Endothelial cell (in vitro differentiated cells): ENCODE results near the gene ADAMTS2. TPM values are rescaled to one million over a fixed set of nuclear protein-coding genes. Genes with fewer than 3 reads are reported as not detected.

Experiments used
- DNase-seq: peaks from one replicate; pipeline ENCODE4 v3.0.0; 2021; ENCODE audit warnings: low spot score
- H3K27ac Mint-ChIP-seq: one replicate; pipeline ENCODE4 v1.8.0; 2021; ENCODE audit warnings: mixed read lengths, inconsistent platforms; ENCODE audit not compliant: unreplicated experiment
- H3K27me3 Mint-ChIP-seq: one replicate; pipeline ENCODE4 v1.8.0; 2021; ENCODE audit warnings: mild to moderate bottlenecking, moderate library complexity, mixed read lengths, inconsistent platforms; ENCODE audit not compliant: unreplicated experiment
- H3K36me3 Mint-ChIP-seq: one replicate; pipeline ENCODE4 v1.8.0; 2021; ENCODE audit warnings: mild to moderate bottlenecking, low read depth, mixed read lengths, inconsistent platforms; ENCODE audit not compliant: unreplicated experiment
- H3K4me1 Mint-ChIP-seq: one replicate; pipeline ENCODE4 v1.8.0; 2021; ENCODE audit warnings: mild to moderate bottlenecking, mixed read lengths, inconsistent platforms; ENCODE audit not compliant: unreplicated experiment
- H3K4me3 Mint-ChIP-seq: one replicate; pipeline ENCODE4 v1.8.0; 2021; ENCODE audit warnings: mild to moderate bottlenecking, mixed read lengths, inconsistent platforms; ENCODE audit not compliant: unreplicated experiment
- H3K9me3 Mint-ChIP-seq: one replicate; pipeline ENCODE4 v1.8.0; 2021; ENCODE audit warnings: mixed read lengths, inconsistent platforms; ENCODE audit not compliant: unreplicated experiment
- total RNA-seq: library from RNA; stranded (reverse); fragmentation: NEBNext Ultra II Directional; extraction: Animal tissue kit (Norgen Biotek cat#: 25700); gene quantifications from one replicate; pipeline ENCODE4 v1.2.1, GENCODE V29; 2021; ENCODE audit not compliant: unreplicated experiment
- TF ChIP-seq, protein P1 (sequence below): fragments of 200-600 bp; sonication (generic); IDR thresholded peaks from one replicate; pipeline ENCODE4 v1.5.0; 2021; ENCODE audit warnings: antibody characterized with exemption; ENCODE audit not compliant: unreplicated experiment

Gene ADAMTS2
- total RNA-seq, 1 donor from 2014 or later = 1.5 TPM

DNA sequence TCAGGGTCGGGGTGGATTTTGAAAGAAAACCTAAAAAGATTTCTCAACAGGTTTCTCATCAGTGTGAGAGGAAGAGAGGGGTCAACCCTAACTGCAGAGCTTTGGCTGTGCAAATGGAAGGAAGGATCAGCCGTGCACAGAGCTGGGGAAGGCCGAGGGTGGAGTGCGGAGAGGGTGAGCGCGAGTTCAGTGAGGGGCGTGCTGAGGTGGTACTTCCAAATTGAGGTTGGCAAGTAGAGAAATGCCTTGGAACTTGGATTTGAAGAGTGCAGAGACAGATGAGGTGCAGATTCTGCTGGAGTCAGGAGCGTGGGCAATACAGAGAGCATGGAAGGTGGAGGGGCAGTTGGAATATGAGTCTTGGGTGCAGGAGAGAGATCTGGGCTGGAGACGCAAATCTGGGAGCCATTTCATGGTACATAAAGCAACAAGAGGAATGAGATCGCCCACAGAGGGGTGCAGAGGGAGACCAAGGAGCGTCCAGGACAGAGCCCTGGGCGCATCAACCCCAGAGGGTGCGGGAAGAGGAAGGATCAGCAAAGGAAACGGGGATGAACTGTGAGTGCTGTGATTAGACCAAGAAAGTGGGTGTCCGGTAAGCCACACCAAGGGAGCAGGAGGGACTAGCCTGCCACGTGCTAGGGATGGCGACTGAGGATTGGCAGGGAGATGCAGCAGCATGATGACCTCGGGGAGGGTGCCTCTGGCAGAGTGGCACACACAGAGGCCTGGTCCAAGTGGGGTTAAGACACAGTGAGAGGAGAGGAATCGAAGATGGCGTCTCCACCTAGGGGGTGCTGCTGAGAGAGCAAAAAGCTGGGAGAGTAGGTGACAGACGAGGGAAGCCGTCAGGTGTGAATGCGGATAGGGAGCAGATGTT, 105.8 kb downstream of the ADAMTS2 start:
- DNase-seq = no peak
- H3K27me3 Mint-ChIP-seq = peaks cover 4% of the 10 kb centered on the region
- peaks cover 17% of the 10 kb centered on the region for H3K4me1 Mint-ChIP-seq
- H3K36me3 Mint-ChIP-seq = peaks cover 15% of the 10 kb centered on the region
- H3K27ac Mint-ChIP-seq = no peak overlapping the region
- H3K4me3 Mint-ChIP-seq = no peak overlapping the region
- TF ChIP-seq, protein P1, sequence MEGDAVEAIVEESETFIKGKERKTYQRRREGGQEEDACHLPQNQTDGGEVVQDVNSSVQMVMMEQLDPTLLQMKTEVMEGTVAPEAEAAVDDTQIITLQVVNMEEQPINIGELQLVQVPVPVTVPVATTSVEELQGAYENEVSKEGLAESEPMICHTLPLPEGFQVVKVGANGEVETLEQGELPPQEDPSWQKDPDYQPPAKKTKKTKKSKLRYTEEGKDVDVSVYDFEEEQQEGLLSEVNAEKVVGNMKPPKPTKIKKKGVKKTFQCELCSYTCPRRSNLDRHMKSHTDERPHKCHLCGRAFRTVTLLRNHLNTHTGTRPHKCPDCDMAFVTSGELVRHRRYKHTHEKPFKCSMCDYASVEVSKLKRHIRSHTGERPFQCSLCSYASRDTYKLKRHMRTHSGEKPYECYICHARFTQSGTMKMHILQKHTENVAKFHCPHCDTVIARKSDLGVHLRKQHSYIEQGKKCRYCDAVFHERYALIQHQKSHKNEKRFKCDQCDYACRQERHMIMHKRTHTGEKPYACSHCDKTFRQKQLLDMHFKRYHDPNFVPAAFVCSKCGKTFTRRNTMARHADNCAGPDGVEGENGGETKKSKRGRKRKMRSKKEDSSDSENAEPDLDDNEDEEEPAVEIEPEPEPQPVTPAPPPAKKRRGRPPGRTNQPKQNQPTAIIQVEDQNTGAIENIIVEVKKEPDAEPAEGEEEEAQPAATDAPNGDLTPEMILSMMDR = no peak
- no peaks in the 10 kb centered on the region for H3K9me3 Mint-ChIP-seq

DNA sequence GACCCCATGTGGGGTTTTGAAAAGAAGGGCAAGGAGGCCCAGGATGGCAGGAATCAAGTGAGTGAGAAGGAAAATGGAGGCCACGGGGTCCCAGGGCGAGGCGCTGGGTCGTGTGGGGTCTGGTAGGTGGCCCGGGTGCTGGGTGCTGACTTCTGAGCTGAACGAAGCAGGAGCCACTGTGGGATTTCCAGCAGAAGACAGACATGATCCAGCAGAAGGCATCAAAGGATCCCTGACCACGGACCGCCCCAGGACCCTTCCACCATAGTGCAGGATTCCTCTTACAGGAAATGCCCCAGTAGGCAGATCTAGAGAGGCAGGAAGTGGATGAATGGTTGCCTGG, 106.7 kb downstream of the ADAMTS2 start:
- Mint-ChIP-seq H3K4me3 (no peak overlapping the region), H3K4me1 (peaks cover 23% of the 10 kb centered on the region), H3K27me3 (peaks cover 6% of the 10 kb centered on the region), H3K36me3 (peaks cover 15% of the 10 kb centered on the region), H3K9me3 (no peaks in the 10 kb centered on the region), H3K27ac (no peak overlapping the region)
- DNase-seq = no peak
- TF ChIP-seq, protein P1 = no peak

DNA sequence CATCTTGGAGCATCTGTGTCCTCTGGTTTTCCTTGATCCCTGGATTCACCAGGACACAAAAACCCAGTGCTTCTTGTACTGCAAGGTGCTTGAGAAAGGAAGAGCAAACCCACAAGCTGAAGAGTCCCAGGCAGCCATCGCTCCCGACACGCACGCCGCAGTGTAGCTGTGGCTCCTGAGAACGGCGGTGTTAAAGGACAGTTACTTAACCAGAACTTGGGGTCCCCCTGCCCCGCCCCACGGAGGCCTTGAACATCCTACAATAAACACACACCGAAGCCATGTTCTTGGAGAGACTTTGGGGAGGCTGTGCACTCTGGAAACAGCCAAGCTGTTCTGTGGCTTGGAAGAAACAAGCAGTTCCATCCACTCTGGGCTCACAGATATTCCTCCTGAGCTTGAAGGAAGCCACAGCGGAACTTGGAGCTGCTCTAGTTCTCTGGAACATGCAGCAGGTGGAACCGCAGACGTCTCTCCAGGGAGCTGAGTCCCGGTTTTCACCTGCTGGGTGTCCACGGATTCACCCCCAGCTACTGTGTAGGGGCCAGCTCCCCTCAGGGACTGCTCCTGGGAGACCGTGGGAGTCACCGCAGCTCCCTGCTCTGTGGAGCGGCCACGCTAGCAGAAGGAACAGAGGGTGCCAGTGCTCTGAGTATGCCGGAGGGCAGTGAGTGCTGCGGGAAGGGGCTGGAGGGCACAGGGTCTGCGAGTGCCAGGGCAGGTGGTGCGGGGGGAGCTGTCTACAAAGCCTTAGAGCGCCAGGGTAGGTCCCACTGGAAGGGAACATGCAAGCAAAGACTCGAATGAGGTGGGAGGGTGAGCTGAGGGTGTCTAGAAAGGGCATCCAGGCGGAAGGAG, 107.3 kb downstream of the ADAMTS2 start:
- no peaks in the 10 kb centered on the region for H3K9me3 Mint-ChIP-seq
- H3K27me3 Mint-ChIP-seq = peaks cover 6% of the 10 kb centered on the region
- H3K27ac Mint-ChIP-seq = no peak overlapping the region
- TF ChIP-seq, protein P1 = no peak
- H3K36me3 Mint-ChIP-seq = peaks cover 15% of the 10 kb centered on the region
- peaks cover 23% of the 10 kb centered on the region for H3K4me1 Mint-ChIP-seq
- H3K4me3 Mint-ChIP-seq = no peak overlapping the region
- no peak for DNase-seq

DNA sequence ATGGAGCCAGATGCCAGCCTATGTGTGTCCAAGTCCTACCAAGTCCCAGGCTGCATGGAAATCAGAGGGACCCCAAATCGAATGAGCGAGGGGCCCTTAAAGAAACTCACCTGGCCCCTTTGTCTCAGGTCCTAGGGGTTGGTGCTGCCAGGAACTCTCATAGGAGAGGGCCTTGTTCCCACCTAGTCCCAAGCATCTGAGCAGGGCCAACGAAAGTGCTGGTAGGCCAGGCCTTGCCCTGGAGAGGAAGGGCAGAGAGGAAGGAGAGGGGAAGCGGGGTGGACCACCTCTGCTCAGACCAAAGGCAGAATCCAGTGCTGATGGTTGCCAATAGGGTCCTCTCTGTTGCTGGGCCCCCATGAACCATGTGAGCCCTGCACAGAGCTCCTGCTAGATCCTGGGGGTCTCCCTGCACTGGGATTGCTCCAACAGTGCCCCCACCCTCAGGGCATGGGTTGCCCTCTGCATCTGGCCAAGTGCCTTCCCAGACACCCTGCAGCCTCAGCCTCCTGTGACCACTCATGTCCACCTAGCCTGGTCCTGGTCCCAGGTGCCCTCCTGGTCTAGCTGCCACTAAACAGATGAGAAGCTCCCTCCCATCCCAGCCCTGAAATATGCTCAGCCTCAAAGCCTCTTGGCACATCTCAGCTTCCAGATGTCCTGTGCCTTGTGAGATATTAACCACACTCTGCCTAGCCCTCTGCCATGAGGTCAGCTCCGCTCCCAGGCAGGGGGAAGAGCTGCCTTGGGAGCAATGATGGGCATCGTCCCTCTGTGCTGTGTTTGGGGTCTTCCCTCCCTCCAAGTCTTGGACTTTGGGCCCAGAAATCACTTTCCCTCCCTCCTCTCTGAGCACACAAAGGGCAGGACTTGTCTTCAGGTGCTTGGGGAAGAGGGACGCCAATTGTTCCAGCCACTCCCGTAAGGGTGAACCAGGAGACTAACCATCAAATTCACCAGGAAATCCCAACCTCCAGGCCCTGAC, 109.6 kb downstream of the ADAMTS2 start:
- TF ChIP-seq, protein P1 = no peak
- Mint-ChIP-seq H3K27me3 (peaks cover 6% of the 10 kb centered on the region), H3K4me1 (peaks cover 23% of the 10 kb centered on the region), H3K36me3 (peaks cover 15% of the 10 kb centered on the region), H3K4me3 (no peak overlapping the region), H3K9me3 (no peaks in the 10 kb centered on the region), H3K27ac (no peak overlapping the region)
- DNase-seq = no peak
